Effector CD8-positive, alpha-beta T cell (primary cell): ENCODE results near the gene POLR1H.
"Not testable (repeated sequence)": the region's sequence is repeated elsewhere in the genome, so short reads cannot be mapped to it uniquely, and the experiment has no call there.

Source experiments
- DNase-seq: peaks from one replicate; lab custom pipeline; 2025; lab: John Stamatoyannopoulos, UW
- total RNA-seq, 4 experiments: gene quantifications; one replicate each; lab custom pipeline; 2026; lab: John Stamatoyannopoulos, UW

The POLR1H gene, protein sequence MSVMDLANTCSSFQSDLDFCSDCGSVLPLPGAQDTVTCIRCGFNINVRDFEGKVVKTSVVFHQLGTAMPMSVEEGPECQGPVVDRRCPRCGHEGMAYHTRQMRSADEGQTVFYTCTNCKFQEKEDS
- 32.7 to 48.9 (median 39.8) reads per million in 4 experiments for total RNA-seq

DNA sequence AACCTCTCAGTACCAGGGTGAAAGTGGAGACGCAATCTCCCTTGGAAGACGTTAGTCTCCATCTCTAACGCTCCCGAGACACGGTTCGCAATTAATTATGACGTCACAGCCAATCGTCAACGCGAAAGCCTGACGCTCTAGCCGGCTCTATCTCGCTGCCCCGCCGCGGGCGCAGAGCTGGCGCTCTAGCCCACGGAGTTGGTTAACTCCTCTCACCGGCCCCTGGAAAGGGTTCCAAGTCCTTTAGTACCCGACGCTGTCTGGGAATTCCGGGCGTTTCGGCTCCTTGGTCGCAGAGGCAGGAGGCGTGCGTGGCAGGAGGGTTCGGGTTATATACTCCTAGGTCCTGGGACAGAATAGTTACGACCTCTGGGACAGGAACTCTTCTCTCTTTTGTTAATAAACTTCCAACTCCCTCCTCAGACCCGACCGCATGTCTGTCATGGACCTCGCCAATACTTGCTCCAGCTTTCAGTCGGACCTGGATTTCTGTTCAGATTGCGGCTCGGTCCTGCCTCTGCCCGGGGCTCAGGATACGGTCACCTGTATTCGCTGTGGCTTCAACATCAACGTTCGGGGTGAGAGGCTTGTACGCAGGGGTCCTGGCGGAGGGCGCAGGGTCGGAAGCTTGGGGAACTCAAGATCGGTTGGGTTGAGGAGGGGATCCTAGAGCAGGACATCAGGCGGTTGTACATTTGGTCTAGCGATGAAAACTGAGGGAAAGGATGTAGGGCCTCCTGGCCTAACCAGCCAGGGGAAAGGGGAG is at the start of gene POLR1H:
Gene POLR1H (plus strand): TSS at position 174 of the 766 bp plus-strand sequence. CDS start 260 bp downstream, at position 434.
- peak; percentile 73 for DNase-seq

DNA sequence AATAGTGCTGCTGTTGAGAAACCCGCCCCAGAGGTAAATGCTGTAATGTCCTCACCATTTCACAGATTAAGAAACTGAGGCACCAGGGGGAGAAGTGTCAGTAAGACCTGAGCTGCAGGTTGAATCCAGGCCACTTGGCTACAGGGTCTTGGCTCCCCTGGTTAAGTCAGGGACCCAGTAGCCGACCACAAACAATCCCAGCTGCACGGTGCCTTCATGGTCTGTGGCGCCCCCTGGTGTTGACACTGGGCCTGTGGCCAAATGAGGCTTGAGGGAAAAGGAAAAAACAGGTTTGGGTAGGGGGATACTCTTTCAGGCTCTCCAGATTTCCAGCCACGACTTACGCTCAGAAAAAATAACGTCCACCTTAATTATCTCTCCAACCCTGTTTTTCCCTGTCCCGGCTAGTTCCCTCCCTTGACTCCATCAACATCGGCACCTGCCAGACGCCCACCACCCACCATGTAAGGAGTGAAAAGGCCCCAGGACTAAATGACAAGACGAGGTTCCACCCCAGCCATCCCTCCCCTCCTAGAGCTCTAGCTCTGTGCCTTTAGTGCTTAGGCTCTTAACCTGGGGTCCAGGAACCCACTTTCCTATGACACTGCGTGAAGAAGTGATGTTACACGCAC is 47.7 kb upstream of the POLR1H start:
- no peak for DNase-seq

- DNase-seq: no peak
Observed at GRCh38 chr6:30019819-30020218, 41.2 kb upstream of the POLR1H start.

DNA sequence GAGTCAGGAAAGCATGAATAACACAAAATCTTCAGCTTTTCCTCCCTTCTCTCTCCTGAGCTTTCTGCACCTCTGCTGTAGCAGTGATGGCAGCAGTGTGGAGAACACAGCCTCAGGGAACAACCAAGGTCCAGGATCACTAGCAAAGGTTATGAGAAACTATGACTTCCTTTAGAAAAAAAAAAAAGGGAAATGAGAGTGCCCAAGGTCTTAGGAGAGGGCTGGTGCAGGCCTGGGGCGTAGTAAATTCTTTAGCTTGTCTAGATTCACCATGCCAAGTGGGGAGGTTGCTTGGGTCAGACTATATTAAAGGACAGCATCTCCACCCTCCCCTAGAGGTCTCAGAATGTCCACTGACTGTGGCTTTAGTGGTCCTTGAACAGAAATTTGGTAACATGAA is 40.4 kb upstream of the POLR1H start:
- no peak for DNase-seq

DNA sequence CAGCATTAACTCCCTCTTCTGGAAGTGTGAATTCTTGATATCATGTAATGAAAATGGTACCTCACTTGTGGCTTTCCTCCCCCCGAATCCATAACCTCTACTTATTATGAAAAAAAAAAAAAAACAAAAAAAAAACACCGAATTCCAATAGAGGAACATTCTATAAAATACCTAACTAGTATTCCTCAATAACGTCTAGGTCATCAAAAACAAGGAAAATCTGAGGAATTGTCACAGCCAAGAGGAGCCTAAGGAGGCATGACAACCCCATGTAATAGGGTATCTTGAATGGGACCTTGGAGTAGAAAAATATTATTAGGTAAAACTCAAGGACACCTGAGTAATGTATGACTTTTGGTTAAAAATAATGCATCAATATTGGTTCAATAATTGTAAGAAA is 38.9 kb upstream of the POLR1H start:
- DNase-seq: no peak

DNA sequence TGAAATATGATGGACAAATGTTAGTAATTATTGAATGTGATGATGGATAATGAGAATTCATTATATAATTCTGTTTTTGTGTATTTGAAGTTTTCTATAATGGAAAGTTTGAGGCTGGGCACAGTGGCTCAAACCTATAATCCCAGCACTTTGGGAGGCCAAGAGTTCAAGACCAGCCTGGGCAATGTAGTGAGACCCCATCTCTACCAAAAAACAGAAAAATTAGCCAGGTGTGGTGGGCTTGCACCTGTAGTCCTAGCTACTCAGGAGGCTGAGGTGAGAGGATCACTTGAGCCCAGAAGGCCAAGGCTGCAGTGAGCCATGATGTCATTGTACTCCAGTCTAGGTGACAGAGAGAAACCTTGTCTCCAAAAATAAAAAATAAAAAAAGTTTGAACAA is 38.4 kb upstream of the POLR1H start:
- not testable (repeated sequence) for DNase-seq

DNA sequence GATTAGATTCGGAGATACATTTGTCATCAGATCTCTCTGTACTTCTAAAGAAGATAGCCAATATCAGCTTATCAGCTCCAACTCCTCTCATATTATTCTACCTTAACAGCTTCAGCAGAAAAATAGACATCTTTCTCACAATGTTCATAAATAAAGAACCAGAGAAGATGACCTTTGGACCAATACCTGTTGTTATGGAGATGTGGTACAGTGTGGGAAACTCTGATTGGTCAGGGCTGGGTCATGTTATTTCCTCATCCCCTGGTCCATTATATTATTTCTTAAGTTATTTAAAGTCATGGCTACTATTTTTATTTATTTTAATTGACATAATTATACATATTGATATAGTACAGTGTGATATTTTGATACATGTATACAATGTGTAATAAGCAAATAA is 35.9 kb upstream of the POLR1H start:
- DNase-seq: no peak

- DNase-seq: no peak
Observed at GRCh38 chr6:30029588-30029987, 31.5 kb upstream of the POLR1H start.

DNA sequence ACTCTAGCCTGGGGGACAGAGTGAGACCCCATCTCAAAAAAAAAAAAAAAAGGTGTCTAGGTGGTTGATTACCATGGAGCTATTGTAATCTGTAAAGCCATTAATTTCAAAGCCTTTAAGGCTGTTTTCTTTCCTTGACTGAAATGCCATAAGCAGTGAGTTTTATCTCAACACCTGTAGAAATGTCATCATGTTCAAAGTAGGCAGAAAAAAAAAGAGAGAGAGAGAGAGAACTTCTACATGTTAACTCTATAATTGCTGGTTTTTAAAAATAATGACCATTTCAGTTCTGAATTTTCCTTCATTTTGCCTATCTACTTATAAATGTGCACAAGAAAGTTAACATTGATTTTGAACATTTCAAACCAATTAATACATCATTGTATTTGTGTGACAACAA is 29.7 kb upstream of the POLR1H start:
- no peak for DNase-seq

DNA sequence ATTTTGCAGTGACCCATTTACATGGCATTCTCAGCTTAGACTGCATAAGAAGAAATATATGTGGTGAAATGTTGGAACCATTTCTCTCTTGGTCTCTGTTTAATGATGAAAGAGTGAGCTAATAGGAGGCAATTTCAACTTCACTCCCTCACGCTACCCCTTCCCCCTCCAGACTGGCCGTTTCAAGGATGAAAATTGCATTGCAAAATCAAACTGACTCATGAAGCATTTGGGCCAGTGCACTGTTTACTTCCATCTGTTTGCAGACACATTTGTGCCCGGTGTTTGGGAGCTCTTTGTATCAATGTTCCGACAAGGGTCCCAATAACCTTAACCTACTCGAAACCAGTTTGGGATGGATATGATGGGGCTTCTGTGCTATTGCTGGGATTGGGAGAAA is 27.6 kb upstream of the POLR1H start:
- not testable (repeated sequence) for DNase-seq

DNA sequence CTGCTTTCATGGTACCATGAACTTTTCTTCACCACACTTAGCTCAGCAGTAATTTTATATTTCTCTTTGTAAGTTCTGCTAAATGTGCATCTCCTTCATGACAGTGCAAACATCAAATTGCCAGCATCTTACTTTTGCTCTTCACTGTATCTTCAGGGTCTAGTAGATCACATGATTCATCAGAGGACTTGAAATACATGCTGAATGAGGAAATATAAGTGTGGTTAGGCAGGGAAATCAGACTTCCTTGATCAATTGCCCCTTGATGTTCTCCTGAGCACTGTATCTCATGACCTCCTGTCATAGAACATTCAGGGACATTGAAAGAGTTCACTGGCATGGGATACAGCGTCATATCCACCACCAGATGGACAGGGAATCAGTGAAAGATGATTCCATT is 25.3 kb upstream of the POLR1H start:
- no peak for DNase-seq

DNA sequence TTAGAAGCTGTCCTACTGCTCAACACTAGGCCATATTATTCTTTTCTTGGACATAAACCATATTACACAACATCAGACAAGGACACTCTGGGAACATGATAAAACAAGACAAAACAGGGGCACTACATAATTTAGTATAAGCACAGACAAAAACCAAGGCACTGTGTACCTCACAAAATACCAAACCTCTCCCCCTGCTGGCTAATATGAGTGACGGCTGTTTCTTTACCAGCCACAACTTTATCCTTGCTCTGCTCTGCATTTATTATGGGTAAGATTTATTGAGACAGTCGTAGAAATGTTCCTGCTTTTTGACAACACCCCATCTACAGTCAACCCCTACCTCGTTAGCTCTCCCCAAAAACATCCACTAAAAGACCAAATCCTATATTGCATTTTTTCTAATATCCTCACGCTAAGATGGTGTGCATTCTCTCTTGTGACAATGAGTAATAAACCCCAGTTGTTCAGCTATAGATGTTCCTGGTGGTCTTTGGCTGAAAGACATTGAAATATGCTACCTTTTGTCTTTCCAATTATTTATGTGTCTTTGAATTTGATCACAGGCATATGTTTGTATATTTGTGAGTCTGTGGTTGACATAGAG is 23.8 kb upstream of the POLR1H start:
- DNase-seq: no peak

- DNase-seq: no peak
Observed at GRCh38 chr6:30041221-30041620, 19.8 kb upstream of the POLR1H start.

DNA sequence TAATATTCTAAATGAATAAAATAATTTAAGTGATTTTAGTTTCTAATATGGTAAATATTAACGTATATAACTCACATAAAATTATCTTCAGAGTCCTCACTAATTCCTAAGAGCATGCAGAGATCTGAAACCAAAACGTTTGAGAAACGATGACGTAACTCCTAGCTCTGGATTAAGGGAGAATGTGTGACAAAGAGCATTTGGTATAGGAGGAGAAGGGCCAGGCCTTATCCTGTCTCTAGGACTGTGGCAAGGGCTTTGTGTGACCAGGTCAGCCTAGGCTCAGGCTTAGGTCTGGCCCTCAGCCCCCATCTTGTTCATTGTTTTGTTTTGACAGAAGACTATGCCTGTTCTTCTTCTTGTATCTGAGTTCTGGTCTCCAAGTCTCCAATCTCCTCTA is 19.2 kb upstream of the POLR1H start:
- DNase-seq: no peak

- no peak for DNase-seq
Observed at GRCh38 chr6:30042476-30042875, 18.6 kb upstream of the POLR1H start.

DNA sequence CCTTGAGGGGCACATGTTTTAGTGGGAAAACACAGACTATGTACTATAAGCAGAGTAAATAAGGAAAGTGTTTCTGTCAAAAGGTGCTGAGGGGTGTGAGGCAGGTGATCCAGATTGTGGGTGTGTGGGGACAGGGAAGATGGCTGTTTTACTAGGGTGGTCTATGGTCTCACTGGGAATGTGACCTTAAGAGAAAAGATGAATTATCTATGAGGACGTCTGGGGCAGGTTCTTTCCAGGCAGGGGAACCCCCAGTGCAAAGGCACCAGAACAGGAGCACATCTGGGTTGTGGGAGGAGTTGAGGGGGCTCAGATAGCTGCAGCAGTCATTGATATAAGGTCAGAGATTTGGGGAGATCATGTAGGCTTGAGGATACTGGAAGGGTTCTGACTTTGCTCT is 18.2 kb upstream of the POLR1H start:
- no peak for DNase-seq

GRCh38 chr6:30043744-30044143 is 17.3 kb upstream of the POLR1H start:
- DNase-seq: no peak

- DNase-seq: no peak
Observed at GRCh38 chr6:30044630-30045029, 16.4 kb upstream of the POLR1H start.

DNA sequence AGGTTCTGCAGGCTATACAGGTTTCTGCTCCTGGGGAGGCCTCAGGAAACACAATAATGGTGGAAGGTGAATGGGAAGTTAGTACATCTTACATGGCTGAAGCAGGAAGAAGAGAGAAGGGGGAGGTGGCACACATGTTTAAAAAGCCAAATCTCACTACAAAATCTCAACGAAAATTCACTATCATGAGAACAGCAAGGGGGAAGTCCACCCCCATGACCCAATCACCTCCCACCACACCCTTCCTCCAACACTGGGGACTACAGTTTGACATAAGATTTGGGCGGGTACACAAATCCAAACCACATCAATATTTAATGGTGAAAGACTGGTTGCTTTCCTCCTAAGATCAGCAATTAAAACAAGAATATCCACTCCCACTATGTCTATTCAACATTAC is 13.8 kb upstream of the POLR1H start:
- DNase-seq: no peak

- no peak for DNase-seq
Observed at GRCh38 chr6:30053682-30054081, 7.4 kb upstream of the POLR1H start.

DNA sequence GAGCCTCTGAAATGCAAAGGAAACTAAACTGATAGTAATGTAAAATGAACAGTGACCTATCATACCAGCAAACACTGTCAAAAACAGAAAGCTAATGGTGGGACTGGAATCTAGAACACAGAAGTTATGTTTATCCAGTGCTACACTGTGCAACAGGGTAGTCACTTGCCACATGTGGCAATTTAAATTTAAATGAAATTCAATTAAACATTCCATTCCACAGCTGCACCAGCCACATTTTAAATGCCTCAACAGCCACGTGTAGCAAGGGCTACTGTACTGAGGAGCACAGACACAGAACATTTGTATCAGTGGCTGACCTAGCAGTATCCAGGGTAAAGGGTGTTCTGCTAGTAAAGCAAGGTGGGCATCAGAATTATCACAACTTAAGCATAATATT is 5.6 kb upstream of the POLR1H start:
- no peak for DNase-seq

- no peak for DNase-seq
Observed at GRCh38 chr6:30060606-30061091, 416 bp upstream of the POLR1H start.
